DMS53 (cell line): ENCODE results near the gene IL10RA.
A peak's percentile ranks its signal among the peaks of the same experiment; 100 is the strongest.
"Not testable (repeated sequence)": the region's sequence is repeated elsewhere in the genome, so short reads cannot be mapped to it uniquely, and the experiment has no call there.

Source experiments
- DNase-seq: peaks from one replicate; lab custom pipeline; 2025; lab: John Stamatoyannopoulos, UW

Gene IL10RA

GRCh38 chr11:117962826-117963225, 23.4 kb upstream of the IL10RA start:
- DNase-seq, result no peak

- DNase-seq, result no peak
These were observed 19.3 kb upstream of the IL10RA start for GRCh38 chr11:117966908-117967307.

- no peak for DNase-seq
These were observed 16.8 kb upstream of the IL10RA start for GRCh38 chr11:117969160-117969991.

- peak; percentile 33 for DNase-seq
These were observed 15.7 kb upstream of the IL10RA start for GRCh38 chr11:117970400-117971024.

GRCh38 chr11:117972044-117972443, 14.2 kb upstream of the IL10RA start:
- DNase-seq, result no peak

- peak; percentile 65 for DNase-seq
These were observed 13.3 kb upstream of the IL10RA start for GRCh38 chr11:117972629-117973502.

GRCh38 chr11:117973503-117973860, 12.7 kb upstream of the IL10RA start:
- no peak for DNase-seq

GRCh38 chr11:117976445-117976844, 9.7 kb upstream of the IL10RA start:
- no peak for DNase-seq

- DNase-seq, result no peak
These were observed 9.2 kb upstream of the IL10RA start for GRCh38 chr11:117977029-117977428.

- not testable (repeated sequence) for DNase-seq
These were observed 8.5 kb upstream of the IL10RA start for GRCh38 chr11:117977612-117978264.

- DNase-seq, result not testable (repeated sequence)
These were observed 7.8 kb upstream of the IL10RA start for GRCh38 chr11:117978291-117978910.

GRCh38 chr11:117978991-117979390, 7.2 kb upstream of the IL10RA start:
- DNase-seq, result no peak

- DNase-seq, result peak; percentile 52
These were observed 6.5 kb upstream of the IL10RA start for GRCh38 chr11:117979481-117980211.

- DNase-seq, result peak; percentile 33
These were observed 5.9 kb upstream of the IL10RA start for GRCh38 chr11:117980280-117980679.

- DNase-seq, result no peak
These were observed 5.5 kb upstream of the IL10RA start for GRCh38 chr11:117980720-117981119.

GRCh38 chr11:117983163-117983475, 3.1 kb upstream of the IL10RA start:
- no peak for DNase-seq

GRCh38 chr11:117984476-117984875, 1.7 kb upstream of the IL10RA start:
- no peak for DNase-seq

GRCh38 chr11:117986981-117987574, 884 bp downstream of the IL10RA start:
- no peak for DNase-seq

GRCh38 chr11:117989351-117990102, 3.3 kb downstream of the IL10RA start:
- no peak for DNase-seq

- DNase-seq, result no peak
These were observed 5.9 kb downstream of the IL10RA start for GRCh38 chr11:117992136-117992535.
